H54 (cell line): ENCODE measurements around the gene COPS9.

Source experiments
- DNase-seq: peaks from one replicate; pipeline ENCODE4 v3.0.0; 2011; ENCODE audit warnings: low spot score, mixed read lengths; ENCODE audit not compliant: insufficient read length
- FAIRE-seq: peaks from 3 replicates; lab custom pipeline; 2011; peaks lifted over from hg19 to GRCh38; lab: Jason Lieb, UNC
- POLR2A ChIP-seq: IDR thresholded peaks from 2 replicates; pipeline ENCODE4 v1.6.1; 2011; ENCODE audit warnings: low read depth, mild to moderate bottlenecking, low read length

COPS9 gene

DNA sequence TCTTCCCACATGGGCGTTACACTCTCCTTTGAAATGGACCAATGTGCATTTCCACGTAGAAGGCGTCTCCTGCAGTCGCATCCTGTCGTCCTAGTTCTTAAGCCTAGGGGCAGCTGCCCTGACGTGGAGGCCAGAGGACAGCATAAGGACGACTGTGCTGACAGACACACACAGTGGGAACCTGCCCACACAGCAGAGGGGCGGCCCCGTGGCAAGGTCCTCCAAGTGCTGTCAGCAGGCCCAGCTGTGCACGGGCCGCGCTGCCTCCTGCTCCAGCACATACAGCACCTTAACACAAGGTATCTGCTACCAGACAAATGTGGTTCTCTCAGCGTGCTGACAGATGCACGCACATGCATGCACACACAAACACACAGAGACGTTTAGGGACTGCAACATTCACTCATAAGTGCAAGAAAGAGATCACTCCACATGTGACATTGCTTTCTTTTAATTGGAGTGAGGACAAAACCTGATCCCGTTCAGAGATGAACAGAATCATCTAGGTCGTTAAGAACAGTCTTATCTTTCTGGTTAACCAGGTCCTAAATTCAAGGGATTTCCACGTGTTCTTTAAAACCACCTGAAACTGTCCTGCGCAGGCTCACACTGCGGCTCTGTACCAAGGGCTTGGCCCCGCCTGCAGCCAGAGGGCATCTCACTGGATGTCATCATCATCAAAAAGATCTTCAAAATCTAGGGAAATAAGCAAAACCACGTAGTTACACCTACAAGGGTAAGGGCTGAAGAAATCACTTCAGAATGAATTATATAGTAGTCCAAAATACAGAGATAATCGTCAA is 5.5 kb downstream of the COPS9 start:
- no peak for TF ChIP-seq POLR2A
- DNase-seq (no peak), FAIRE-seq (no peak)

DNA sequence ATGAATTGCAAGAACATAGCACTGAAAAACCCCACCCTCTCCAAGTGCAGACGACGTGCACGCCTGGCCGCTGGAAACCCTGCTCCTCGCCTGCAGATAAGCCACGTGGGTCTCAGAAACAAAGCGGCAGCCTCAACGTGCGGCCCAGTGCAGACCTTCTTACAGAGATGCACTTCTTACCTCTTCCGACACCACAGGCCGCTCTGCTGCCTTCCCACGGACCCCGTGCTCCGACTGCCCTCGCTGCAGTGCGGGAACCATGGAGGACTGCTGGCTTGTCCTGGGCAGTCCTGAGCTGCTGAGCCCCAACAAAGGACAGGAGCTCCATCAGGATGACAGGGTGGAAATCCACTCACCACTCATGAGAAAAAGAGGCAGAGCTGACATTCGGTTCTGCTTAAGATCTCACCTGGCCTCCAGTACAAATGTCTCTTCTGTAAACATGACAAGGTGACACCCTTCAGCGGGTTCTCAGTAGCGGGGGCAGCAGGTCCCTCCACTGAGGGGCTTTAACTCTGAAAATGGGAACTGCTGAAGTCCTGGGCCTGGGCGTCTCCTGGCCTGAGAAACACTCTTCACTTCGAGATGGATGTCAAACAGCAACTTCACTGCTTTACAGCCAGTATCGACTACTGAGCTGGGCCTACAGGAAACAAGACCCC is 6.2 kb downstream of the COPS9 start:
- no peak for DNase-seq
- TF ChIP-seq POLR2A: no peak
- no peak for FAIRE-seq

DNA sequence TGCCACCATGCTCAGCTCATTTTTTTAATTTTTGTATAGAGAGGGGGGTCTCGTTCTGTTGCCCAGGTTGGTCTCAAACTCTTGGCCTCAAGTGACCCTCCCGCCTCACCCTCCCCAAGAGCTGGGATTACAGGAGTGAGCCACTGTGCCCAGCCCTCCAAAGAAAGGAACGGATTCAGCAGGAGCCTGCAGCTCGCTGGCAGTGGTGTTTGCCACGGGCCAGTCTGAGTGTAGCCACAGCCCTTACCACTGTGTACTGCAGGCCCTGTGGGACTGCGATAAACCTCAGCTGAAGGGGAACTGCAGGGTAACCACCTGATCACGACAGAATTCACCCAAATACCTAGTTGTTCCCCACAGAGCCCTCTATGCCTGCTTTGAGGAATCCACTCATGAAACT is 6.8 kb downstream of the COPS9 start:
- no peak for DNase-seq

DNA sequence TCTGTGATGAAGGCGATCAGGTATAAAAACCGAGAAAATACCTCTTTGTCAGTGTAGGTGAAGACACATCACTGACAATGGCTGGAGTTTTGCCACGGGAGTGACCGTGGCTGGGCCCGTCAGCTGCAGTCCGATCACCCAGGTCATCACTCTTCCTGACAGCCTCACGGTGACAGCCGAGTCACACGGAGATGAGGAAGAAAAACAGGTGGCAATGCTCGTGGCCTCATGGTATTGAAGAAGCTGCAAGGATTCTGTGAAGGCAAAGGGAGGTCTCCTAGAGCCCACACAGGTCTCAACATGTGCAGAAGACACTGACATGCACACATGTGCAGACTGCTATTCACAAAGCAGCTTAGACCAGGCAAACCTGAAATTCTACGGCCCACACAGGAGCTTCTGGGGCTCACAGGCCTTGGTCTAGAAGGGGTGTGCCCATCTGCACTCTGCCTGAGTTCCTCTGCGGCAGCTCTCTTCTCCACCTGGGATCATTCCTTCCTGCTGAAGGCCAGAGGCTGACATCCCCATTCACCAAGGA is 7.4 kb downstream of the COPS9 start:
- DNase-seq (no peak), FAIRE-seq (no peak)
- TF ChIP-seq POLR2A: no peak

More for the DNA sequence above, 6.8 kb downstream of the COPS9 start:
- FAIRE-seq: no peak
- TF ChIP-seq POLR2A: no peak

DNA sequence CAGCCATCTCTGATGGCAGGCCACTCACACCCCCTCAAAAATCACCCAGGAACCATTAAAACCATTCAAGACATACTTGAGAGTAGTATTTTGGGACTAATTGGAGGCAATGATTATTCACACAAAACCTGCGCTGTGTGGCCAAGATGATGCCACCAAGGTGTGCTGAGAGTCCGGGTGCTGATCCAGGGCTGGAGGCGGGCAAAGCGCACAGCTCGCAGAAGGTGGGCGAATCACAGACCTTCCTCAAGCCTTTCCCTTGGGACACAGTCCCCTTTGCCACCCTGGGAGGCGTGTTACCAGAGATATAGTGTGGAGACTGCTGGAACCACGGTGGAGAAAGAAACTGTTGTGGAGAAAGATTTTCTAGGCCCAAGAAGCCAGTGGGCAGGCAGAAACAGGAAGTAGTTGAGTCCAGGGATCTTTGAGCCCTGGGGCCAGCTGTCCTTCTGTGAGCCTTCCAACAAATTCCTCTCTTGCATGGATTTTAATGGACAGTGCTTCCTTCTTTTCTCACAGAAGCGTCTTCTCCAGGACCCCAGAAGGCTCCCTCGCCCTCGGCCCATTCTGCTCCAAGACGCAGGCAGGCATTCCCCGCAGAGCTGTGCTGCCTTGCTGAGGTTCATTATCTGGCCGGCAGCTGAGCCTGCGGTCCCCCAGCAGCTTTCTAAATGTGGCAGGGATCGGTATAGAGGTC is 8.0 kb downstream of the COPS9 start:
- no peak for DNase-seq
- TF ChIP-seq POLR2A: no peak
- FAIRE-seq: no peak

- DNase-seq: no peak
- no peak for FAIRE-seq
These were observed 8.8 kb downstream of the COPS9 start for GRCh38 chr2:240127191-240127750.

GRCh38 chr2:240126731-240127130 is 9.4 kb downstream of the COPS9 start:
- no peak for DNase-seq
- no peak for FAIRE-seq
- no peak for TF ChIP-seq POLR2A

More at GRCh38 chr2:240127191-240127750, 8.8 kb downstream of the COPS9 start:
- no peak for TF ChIP-seq POLR2A

GRCh38 chr2:240125742-240126141 is 10.4 kb downstream of the COPS9 start:
- no peak for TF ChIP-seq POLR2A
- no peak for FAIRE-seq
- no peak for DNase-seq

DNA sequence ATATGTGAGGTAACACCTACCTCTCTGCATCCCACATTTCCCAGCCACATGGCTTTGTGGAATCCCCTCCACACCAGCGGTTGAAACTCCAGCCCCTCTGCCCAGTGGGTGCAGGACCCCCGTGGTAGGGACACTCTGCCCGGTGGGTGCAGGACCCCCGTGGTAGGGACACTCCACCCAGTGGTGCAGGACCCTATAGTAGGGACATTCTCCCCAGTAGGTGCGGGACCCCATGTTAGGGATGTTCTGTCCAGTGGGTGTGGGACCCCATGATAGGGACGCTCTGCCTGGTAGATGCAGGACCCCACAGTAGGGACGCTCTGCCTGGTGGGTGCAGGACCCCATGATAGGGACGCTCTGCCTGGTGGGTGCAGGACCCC is 11.5 kb downstream of the COPS9 start:
- no peak for DNase-seq
- TF ChIP-seq POLR2A: no peak
- no peak for FAIRE-seq

DNA sequence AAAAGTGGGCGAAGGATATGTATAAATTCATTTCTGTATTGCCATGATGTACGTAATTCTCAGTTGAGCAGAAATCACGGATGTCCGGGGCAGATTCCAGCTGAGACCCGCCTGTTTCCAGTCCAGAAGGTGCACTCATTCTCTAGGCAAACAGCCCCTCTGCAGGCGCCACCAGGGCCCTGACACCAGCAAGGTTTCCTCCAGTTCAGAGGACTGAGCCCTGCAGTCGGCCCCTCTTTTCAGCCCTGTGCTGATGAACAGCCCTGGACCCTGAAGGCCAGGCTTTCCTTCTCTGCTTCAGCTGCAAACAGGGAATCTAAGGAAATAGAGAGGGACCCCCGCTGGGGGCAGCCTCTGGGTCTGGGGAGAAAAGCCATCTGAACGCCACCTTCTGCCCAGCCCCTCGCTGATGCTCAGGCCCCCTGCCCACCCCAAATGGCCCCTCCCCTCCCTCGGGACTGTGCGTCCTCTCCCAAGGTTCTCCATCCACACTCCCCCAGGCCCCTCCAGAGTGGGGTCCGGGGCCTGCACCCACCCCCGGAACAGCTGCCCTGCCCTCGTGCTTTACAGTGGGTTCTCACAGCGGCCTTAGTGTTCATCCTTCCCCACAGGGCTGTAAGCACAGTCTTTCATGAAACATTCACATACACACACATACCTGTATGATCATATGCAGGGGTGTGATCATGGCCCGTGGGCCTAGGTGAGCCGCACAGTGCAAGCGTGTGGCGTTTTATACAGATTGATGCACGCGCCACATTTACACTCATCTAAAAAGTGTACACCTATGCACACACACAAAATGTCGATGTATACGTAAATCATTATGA is 12.1 kb downstream of the COPS9 start:
- FAIRE-seq: no peak
- no peak for TF ChIP-seq POLR2A
- DNase-seq: no peak

- no peak for FAIRE-seq
- no peak for TF ChIP-seq POLR2A
- no peak for DNase-seq
These were observed 14.4 kb downstream of the COPS9 start for GRCh38 chr2:240121675-240122074.

DNA sequence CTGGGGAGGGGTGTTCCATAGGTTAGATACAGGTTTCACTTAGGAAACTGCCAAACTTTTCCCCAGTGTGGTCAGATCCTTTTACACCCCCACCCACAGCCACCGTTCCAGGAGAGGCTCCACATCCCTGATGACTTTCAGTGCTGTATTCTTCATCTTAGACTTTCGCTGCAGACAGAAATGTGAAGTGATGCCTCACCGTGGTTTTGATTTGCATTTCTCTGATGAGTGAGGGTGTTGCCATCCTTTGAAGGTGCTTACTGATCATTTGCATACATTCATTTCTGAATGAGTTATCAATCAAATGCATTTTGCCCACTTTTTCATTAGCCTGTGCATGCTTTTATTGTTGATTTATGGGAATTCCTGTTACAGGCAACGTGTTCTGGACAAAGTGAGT is 14.9 kb downstream of the COPS9 start:
- TF ChIP-seq POLR2A: no peak
- FAIRE-seq (no peak), DNase-seq (no peak)

GRCh38 chr2:240114233-240114632 is 21.9 kb downstream of the COPS9 start:
- FAIRE-seq (no peak), DNase-seq (no peak)
- TF ChIP-seq POLR2A: no peak
